Glutamatergic neuron (in vitro differentiated cells): Measurements from ENCODE around the gene MPV17L. TPM values are rescaled to one million over a fixed set of nuclear protein-coding genes. Genes with fewer than 3 reads are reported as not detected.
"Not testable (repeated sequence)": the region's sequence is repeated elsewhere in the genome, so short reads cannot be mapped to it uniquely, and the experiment has no call there.

Experiments used
- DNase-seq: peaks from one replicate; pipeline ENCODE4 v3.0.0; 2022
- H3K27ac Mint-ChIP-seq: one replicate; pipeline ENCODE4 v1.8.0; 2020; ENCODE audit warnings: mild to moderate bottlenecking, mixed read lengths, inconsistent platforms; ENCODE audit not compliant: unreplicated experiment
- H3K27me3 Mint-ChIP-seq: one replicate; pipeline ENCODE4 v1.8.0; 2020; ENCODE audit warnings: mild to moderate bottlenecking, moderate library complexity, mixed read lengths, inconsistent platforms; ENCODE audit not compliant: unreplicated experiment
- H3K36me3 Mint-ChIP-seq: one replicate; pipeline ENCODE4 v1.8.0; 2020; ENCODE audit warnings: mild to moderate bottlenecking, mixed read lengths, inconsistent platforms; ENCODE audit not compliant: unreplicated experiment
- H3K4me1 Mint-ChIP-seq: one replicate; pipeline ENCODE4 v1.8.0; 2020; ENCODE audit warnings: mild to moderate bottlenecking, low read depth, mixed read lengths, inconsistent platforms; ENCODE audit not compliant: unreplicated experiment
- H3K4me3 Mint-ChIP-seq: one replicate; pipeline ENCODE4 v1.8.0; 2020; ENCODE audit warnings: mild to moderate bottlenecking, mixed read lengths, inconsistent platforms; ENCODE audit not compliant: unreplicated experiment
- H3K9me3 Mint-ChIP-seq: one replicate; pipeline ENCODE4 v1.8.0; 2020; ENCODE audit warnings: mild to moderate bottlenecking, moderate library complexity, mixed read lengths, inconsistent platforms; ENCODE audit not compliant: unreplicated experiment
- long read RNA-seq: library from polyadenylated mRNA; unstranded; transcript quantifications from one replicate; pipeline ENCODE4 v2.0.0, GENCODE V29; 2020; ENCODE audit not compliant: unreplicated experiment
- total RNA-seq: library from RNA; stranded (reverse); fragmentation: NEBNext Ultra II Directional; extraction: Animal tissue kit (Norgen Biotek cat#: 25700); gene quantifications from one replicate; pipeline ENCODE4 v1.2.1, GENCODE V29; 2021; ENCODE audit not compliant: unreplicated experiment

The MPV17L gene
- 0.34 TPM for total RNA-seq
- long read RNA-seq, result 0 reads

GRCh38 chr16:15395631-15396508 is at the start of gene MPV17L:
Gene MPV17L, plus strand, starts transcription at chr16:15395754. Its CDS starts 144 bp downstream, at chr16:15395898.
- DNase-seq, result peak; percentile 56
- not testable (repeated sequence) for H3K27ac Mint-ChIP-seq, H3K4me1 Mint-ChIP-seq, H3K27me3 Mint-ChIP-seq, H3K36me3 Mint-ChIP-seq, H3K9me3 Mint-ChIP-seq
- H3K4me3 Mint-ChIP-seq, result peak within 1 kb of the TSS; percentile 64

DNA sequence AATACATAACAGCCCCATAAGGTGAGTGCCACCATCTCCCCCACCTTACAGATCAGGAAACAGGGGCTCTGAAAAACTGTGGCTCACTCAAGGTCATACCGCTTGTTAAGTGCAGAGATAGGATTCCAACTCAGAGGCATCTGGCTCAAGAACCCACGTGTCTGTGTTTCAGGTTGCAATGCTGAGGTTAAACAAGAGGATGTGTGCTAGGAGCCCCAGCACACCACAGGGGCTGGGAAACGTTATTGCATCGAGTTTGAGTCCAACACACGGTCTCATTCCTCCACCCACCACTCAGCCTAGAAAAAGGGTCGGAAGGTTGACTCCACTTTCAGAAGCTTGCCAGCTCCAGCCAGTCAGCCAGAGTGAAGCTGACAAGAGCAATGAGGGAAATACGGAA is 46.8 kb upstream of the MPV17L start:
- not testable (repeated sequence) for H3K27ac Mint-ChIP-seq, DNase-seq, H3K4me3 Mint-ChIP-seq, H3K36me3 Mint-ChIP-seq, H3K4me1 Mint-ChIP-seq, H3K27me3 Mint-ChIP-seq, H3K9me3 Mint-ChIP-seq

DNA sequence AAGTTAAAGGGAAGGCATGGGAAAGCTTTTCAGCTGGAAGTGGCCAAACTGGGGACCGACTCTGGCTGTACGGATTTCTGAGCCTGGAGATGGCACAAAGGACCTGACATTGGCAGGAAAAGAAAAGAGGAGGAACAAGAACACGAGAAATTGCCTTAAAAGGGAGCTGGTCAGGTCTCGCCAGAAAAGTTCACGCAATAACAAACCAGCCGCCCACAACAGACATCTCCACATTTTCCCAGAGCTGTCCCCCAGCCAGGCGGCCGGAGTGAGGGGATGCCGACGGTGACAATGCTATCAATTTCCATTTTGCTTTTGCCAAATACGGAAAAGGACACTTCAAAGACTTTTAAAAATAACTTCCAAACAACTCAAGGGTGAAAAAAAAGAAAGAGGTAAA is 44.3 kb upstream of the MPV17L start:
- not testable (repeated sequence) for H3K9me3 Mint-ChIP-seq, H3K36me3 Mint-ChIP-seq, H3K27me3 Mint-ChIP-seq, H3K4me1 Mint-ChIP-seq, H3K27ac Mint-ChIP-seq, H3K4me3 Mint-ChIP-seq, DNase-seq

DNA sequence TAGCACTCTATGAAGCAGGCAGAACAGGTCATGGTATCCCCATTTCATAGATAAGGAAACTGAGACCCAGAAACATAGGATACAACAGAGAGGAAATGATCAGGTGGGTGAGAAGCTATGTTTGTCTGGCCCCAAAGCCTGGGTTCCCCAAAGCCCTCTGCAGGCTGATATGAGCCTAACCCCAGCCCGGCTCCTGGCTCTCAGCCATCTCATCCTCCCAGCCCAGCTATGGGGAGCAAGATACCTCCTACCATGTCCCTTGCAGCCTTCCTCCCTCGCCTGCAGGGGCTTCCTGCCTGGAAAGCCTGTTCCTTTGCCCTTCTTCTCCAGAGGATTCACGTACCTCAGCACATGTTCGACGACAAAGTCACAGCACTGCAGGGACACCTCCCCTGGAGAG is 43.8 kb upstream of the MPV17L start:
- not testable (repeated sequence) for H3K9me3 Mint-ChIP-seq, DNase-seq, H3K36me3 Mint-ChIP-seq, H3K4me1 Mint-ChIP-seq, H3K4me3 Mint-ChIP-seq, H3K27ac Mint-ChIP-seq, H3K27me3 Mint-ChIP-seq

- not testable (repeated sequence) for H3K9me3 Mint-ChIP-seq, DNase-seq, H3K36me3 Mint-ChIP-seq, H3K4me1 Mint-ChIP-seq, H3K4me3 Mint-ChIP-seq, H3K27ac Mint-ChIP-seq, H3K27me3 Mint-ChIP-seq
These were observed 42.7 kb upstream of the MPV17L start for GRCh38 chr16:15352852-15353251.

- H3K27ac Mint-ChIP-seq, H3K4me1 Mint-ChIP-seq, H3K27me3 Mint-ChIP-seq, DNase-seq, H3K9me3 Mint-ChIP-seq, H3K4me3 Mint-ChIP-seq, H3K36me3 Mint-ChIP-seq: not testable (repeated sequence)
These were observed 40.7 kb upstream of the MPV17L start for GRCh38 chr16:15354846-15355245.

GRCh38 chr16:15357495-15357894 is 38.1 kb upstream of the MPV17L start:
- not testable (repeated sequence) for H3K4me3 Mint-ChIP-seq, H3K9me3 Mint-ChIP-seq, H3K27ac Mint-ChIP-seq, H3K4me1 Mint-ChIP-seq, DNase-seq, H3K27me3 Mint-ChIP-seq, H3K36me3 Mint-ChIP-seq

GRCh38 chr16:15378194-15378593 is 17.4 kb upstream of the MPV17L start, which contains the start of gene NPIPA5:
Gene NPIPA5, minus strand, starts transcription at chr16:15378294. Its CDS starts 0 bp downstream, at chr16:15378294.
- not testable (repeated sequence) for H3K9me3 Mint-ChIP-seq, H3K36me3 Mint-ChIP-seq, H3K4me1 Mint-ChIP-seq, H3K27me3 Mint-ChIP-seq, DNase-seq, H3K4me3 Mint-ChIP-seq, H3K27ac Mint-ChIP-seq

GRCh38 chr16:15382810-15383209 is 12.7 kb upstream of the MPV17L start:
- not testable (repeated sequence) for DNase-seq, H3K36me3 Mint-ChIP-seq, H3K9me3 Mint-ChIP-seq, H3K4me1 Mint-ChIP-seq, H3K4me3 Mint-ChIP-seq, H3K27me3 Mint-ChIP-seq, H3K27ac Mint-ChIP-seq

GRCh38 chr16:15388060-15388459 is 7.5 kb upstream of the MPV17L start:
- H3K27me3 Mint-ChIP-seq, H3K4me1 Mint-ChIP-seq, H3K36me3 Mint-ChIP-seq, H3K27ac Mint-ChIP-seq, H3K4me3 Mint-ChIP-seq, DNase-seq, H3K9me3 Mint-ChIP-seq: not testable (repeated sequence)

- not testable (repeated sequence) for H3K27me3 Mint-ChIP-seq, H3K4me1 Mint-ChIP-seq, H3K36me3 Mint-ChIP-seq, DNase-seq, H3K27ac Mint-ChIP-seq, H3K4me3 Mint-ChIP-seq, H3K9me3 Mint-ChIP-seq
These were observed 5.6 kb upstream of the MPV17L start for GRCh38 chr16:15389916-15390315.

GRCh38 chr16:15393025-15393424 is 2.5 kb upstream of the MPV17L start:
- DNase-seq, H3K36me3 Mint-ChIP-seq, H3K4me3 Mint-ChIP-seq, H3K27ac Mint-ChIP-seq, H3K4me1 Mint-ChIP-seq, H3K9me3 Mint-ChIP-seq, H3K27me3 Mint-ChIP-seq: not testable (repeated sequence)

GRCh38 chr16:15396509-15396829 is 915 bp downstream of the MPV17L start:
- H3K27ac Mint-ChIP-seq, DNase-seq, H3K36me3 Mint-ChIP-seq, H3K4me1 Mint-ChIP-seq, H3K9me3 Mint-ChIP-seq, H3K27me3 Mint-ChIP-seq: not testable (repeated sequence)
- H3K4me3 Mint-ChIP-seq, result peak overlapping the region; percentile 64
